NCI-H1436 (cell line): Measurements from ENCODE around the gene LBX1.

Source experiments
- DNase-seq: peaks from one replicate; lab custom pipeline; 2025; lab: John Stamatoyannopoulos, UW

Gene LBX1

DNA sequence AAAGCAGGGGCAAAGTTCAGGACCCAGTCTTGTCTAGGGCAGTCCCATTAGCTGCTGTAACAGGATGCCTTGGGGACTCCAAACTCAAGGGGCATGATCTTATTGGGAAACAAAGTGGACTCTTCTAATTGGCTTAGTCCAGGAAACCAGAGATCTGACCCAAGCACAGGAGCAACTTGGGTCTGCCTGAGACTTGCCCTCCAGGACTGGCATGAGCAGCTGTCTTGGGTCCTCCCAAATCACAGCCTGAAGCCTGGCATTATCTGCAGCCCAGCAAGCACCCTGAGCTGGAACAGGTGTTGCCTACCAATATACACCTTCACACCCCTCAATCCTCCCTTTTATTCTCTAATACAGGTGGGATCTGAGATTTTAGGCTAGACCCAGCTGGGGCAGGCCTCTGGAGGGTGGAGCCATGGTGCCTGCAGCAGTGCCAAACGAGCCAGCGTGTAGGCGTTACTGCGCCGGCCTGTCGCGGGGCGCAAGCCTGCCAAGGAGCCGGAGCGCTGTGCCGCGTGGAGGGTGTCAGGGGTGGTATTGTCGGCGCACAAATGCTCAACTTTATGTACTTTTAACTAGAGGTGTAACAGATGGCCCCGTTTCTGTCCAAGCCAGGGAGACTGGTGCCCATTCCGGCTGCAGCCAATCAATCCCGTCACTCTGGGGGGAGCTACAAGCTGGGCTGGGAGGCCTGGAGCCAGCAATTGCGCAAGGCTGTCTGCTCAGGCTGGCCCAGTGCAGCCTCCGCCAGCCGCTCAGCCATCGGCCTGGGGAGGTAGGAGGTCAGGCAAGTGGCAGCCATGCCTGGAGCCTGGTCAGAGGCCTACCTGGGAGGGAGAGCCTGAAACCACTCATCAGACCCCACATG lies 12.8 kb upstream of the LBX1 start:
- DNase-seq, result no peak

DNA sequence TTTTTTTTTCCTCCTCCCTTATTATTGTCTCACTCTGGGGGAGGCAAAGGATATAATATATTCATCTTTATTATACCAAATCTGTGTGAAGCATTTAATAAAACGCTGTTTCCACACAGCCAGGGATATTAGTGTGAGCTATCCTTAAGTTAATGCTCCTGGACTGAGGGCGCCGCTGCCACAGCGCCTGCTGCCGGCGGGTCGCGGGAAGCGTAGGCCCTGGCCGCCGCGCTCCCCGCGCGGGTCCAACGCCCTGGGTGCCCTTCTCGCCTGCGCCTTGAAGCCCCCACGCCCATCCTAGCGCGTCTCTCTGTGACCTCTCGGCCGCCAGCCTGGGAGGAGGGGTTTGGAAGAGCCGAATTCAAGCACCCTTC lies 9.5 kb upstream of the LBX1 start:
- DNase-seq, result no peak

DNA sequence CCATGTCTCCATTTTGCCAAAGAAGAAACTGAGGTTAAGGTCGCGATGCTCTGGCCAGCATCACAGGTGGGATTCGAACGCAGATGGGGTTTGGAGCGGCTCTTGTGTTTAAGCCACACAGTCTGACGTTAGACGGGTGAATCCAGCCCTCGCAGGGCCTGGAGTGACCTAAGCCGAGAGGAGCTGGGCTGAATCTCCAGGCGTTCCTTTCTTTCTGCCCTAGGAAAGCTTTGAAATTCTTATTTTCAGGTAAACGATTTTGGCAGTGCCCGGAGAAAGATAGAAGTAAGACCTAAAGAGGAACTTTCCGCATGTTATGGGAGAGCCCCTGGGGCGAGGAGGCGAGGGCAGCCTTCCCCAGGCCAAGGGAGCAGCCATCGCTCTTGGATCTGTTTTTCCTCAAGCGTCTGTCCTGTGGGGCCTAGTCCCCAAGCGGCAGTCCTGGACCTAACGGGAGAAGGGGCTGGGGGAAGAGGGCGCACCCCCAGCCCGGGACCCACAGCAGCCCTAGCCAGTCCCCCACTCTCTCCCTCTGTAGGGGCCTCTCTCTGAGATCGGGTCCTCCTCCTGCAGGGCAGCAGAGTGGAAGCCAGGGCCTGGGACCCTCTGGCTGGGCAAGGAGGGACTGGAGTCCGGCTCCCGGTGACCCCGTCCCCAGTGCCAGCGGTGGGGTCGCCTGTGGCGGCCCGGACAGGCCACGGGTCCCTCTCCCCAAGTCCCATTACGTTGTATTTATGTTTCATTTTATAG lies 8.9 kb upstream of the LBX1 start:
- no peak for DNase-seq

DNA sequence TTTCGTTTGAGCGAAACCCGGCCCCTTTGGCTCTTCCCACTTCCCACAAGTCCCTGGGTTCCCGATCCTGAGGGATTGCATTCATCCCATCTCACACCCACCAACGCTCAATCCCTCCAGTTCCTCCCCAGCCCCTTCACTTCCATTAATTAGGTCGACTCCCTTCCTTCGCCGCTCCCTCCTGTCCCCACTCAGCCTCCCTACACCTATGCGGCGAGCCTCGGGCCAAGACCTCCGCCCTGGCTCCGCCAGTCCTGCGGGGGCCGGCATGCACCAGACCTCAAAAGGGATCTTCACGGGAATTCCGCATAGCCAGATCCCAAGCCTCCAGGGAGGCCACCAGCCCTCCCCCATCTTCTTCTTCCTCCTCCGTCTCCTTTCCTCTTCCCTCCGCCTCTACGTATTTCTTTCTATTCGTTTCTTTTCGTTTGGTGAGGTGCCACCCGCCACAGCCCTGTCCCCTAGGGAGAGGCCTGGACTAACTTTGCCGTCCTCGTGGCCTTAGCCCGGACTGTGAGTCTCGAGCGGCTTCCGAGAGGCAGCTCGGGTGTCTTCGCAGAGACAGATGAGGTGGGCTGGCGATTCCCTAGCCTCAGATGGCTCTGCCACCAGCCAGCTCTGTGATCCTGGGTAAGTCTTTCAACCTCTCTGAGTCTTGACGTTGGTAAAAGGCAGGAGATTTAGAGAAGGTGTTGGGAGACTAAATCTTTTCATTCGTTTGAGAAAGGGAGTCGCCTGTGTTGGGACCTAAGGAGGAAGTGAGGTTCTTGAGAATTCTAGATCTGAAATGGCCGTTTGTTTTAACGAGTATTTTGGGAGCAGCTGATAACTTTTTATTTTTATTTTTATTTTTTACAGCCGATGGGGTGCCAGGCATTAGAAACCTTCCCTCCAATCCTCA lies 8.1 kb upstream of the LBX1 start:
- no peak for DNase-seq

DNA sequence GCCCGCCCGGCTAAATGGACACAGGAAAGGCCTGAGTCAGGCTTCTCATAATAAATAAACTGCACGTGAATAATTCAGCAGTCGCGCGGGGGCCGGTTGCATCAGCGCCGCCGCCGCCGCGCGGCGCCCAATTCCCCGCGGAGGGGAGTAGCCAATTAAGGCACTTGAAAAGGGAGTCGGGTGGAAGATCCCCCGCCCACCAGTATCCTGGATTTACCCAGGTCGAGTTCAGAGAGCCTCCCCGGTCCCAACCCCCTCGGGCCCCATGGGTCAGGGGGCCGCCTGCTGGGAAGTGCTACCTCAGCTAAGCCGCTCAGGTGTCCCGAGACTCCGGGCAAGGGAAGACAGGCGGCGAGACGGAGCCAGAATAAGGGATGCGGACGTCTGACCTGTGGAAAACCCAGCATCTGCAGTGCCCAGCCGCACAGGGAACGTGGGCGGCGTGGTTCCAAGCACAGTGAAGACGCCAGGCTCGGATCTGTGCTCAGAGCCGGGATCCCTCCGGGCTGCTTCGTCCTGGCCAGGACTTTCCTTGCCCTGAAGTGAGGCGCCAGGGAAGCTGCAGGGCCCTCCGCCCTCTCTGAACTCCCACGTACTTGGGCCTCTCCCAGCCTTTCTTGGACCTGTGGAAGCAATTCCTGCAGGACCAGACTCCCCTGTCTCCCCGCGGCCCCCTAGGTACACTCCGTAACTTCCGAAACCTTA lies 7.3 kb upstream of the LBX1 start:
- DNase-seq, result no peak

DNA sequence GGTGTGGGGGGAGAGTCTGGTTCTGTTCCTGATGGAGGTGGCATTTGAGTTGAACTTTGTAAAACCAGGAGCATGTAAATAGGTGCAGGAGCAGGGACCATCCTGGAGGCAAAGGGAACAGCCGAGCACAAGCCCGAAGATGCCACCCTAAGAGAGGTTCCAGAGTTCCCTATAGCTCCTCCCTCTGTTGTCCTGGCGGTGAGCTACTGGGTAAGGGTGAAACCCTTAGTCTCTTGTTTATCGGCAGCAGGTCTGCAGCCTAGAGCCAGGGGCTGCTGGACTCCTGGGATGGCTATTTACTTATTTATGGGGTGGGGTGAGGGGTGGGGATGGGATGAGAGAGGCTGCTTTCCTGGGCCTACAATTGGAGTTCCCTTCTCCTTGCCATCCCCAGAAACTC lies 6.5 kb upstream of the LBX1 start:
- DNase-seq, result no peak

DNA sequence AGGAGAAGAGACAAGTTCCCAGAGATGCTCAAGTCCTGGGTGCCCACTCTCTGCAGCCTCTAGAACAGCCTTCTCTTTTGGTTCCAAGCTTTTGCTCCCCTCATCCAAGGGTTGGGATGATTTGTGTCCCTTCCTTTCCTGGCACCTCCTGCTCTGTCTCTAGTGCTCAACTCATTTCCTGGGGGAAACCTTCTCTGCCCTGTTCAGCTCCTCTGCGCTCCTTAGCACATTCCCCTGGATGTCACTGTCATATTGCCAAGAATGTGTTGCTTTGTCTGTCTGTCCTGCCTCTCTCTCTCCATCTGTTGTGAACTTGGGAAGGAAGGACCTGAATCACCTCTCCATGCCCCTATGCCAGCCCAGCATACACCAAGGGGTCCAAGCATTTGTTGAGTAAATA lies 5.1 kb upstream of the LBX1 start:
- DNase-seq, result no peak

DNA sequence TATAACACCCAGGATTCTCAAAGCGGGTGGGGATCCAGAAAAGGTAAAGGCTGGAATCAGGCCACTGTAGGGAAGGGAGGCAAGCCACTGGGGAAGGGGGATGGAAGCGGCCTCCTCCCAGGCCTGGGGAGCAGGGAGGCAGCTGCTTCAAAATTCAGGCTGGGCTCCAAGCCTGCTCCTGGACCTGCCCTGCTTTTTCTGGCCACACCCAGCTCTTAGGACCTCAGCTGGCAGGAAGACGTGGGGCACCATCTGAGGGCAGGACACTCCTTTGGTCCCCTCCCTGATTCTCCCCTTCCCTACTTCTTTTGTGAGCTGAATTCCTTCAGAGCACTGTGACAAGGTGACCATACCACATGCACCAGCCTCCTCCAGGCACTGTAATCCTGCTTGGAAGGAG lies 4.6 kb upstream of the LBX1 start:
- DNase-seq, result no peak

DNA sequence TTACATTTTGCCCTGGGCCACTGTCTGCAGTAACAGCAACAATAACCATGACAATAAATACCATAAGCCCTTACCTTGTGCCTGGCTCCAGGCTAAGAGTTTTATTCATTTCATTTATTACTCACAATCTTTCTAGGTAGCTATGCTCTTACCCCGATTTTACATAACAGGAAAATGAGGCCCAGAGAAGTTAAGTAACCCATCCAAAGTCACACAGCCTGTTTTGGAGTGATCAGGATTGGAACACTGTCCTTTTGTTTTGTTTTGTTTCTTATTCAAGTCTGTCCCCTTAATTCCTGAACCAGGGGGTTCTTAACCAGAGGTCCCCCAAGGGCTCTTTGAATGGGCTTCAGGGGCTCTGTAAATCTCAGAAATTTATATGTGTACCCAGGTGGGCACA lies 4.2 kb upstream of the LBX1 start:
- DNase-seq, result no peak

DNA sequence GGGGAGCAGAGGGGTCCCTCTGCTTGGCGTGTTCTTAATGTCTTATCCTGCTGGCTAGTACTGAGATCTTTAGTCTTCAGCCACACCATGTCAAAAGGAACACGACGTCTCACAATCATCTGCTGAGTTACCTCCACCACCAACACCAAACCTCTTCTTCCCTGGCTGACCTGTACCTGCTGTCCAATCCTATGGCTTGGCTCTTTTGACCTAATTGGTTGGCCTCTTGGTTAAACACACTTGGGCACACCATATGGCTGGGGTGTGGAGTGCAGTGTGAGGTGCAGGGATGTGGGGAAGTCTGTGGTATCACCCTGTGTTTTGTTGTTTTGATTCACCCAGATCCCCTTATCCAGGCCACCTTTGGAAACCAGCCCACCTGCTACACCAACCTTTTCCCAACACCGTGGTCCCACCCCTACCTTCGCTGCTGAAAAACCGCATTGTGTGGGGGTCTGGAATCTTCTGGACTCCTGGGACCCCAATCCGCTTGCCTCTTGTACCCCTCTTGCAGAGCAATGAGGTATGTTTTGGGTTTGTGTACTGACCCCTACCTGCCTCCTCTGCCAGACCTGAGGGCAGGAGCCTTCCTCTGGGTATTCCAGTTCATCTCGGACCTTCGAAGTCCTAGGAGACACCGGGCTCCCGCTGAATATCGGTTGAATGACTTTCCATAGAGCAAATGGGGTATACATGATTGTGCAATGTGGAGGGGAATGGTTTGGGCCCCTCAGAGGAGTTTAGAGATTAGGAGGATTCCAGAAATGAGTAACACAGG lies 2.8 kb upstream of the LBX1 start:
- DNase-seq, result no peak

DNA sequence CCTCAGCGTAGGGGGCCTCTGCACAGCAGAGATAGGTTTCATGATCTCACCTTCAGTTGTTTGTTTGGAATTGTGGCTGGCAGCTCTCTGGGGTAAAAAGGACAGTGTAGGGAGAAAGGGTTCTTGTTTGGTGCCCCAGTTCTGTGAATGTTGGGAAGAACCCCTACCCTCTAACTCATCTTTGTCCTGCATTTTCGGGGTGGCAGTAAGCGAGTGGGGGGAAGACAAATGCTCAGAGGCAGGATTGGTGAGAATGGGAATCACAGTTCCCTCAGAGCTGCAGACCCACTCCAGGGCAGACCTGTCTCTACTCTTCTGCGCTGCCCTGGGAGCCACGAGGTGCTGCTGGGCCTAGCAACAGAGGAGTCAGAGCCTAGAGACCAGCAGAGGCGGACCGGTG lies 1.8 kb upstream of the LBX1 start:
- DNase-seq, result no peak

DNA sequence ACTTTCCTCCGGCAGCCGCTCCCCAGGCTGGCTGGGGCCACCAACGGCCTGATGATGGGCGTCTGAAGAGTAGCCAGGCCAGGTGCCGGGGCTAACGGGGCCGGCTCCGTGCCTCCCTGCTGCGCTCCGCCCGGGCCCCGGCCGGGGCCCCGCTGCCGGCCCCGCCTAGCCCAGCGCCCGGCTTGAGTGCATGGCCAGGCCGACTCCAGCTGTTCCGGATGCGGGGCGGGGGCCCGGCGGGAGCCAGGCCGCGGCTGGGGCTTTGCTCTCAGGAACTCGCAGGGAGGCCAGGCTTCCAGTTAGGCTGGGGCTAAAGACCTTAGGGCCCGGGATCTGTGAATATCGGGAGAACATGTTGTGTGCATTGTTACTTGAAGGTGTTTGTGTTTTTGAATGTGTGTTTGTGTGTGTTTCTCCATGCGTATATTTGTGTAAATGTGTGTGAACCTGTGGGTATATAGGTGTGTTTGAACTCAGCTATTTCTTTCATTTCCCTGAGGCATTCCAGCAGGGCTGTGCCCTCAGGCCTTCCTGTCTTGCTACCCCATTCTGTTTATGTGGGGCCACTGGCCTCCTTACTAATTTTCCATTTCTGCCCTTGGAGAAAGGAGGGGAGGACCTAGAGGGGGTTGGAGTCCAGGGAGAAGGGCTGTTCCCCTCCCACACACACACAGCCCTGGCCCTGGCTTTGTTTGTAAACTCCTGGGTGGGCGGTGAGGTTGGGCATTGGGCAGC lies 1.1 kb upstream of the LBX1 start:
- no peak for DNase-seq

DNA sequence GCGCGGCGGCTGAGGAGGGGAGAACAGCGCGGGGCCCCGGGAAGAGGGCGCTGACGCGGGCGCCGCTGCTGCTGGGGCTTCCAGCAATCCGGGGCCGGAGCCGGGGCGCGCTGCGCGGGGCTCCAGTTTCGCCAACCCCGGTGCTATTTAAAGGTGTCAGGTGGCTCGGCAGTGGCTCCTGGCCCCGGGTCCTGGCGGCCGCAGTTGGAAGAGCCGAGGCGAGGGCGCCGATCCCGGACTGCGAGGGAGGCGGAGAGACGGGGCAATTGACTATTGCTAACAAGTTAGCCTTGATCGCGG lies 347 bp downstream of the LBX1 start:
- DNase-seq, result no peak

DNA sequence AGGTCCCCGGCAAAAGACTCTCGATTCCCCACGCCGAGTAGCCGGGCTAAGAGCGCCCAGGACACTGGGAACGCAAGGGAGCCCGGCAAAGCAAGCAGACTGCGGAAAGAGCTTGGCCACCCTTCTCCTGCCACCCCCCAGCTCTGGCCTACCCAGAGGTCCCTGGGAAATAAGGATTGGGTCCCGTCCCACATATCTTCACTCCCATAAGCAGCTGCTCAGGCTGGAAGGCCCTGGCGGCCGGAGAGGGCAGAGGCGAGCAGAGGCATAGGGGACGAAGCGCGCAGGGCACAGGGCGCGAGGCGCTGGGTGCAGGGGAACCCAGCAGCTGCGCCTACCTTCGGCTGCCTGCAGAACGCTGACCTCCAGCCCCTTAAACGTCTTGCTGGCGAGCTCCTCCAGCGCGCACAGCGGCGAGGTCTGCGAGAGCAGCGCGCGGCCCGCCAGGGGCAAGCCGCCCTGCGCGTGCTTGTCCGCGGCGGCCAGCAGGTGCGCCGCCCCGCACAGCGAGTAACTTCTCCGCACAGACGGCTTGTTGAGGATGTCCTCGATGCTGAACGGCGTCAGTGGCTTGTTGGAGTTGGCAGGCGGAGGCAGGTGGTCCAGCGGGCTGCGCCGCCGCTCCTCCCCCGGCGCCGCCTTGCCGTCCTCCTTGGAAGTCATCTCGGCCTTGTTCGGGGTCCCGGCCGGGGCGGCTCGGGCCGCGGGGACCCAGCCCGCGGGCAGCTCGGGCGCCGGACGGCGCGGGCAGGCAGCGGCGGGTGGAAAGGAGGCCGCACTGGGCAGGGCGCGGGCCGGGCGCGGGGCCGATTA lies 904 bp downstream of the LBX1 start:
- no peak for DNase-seq

DNA sequence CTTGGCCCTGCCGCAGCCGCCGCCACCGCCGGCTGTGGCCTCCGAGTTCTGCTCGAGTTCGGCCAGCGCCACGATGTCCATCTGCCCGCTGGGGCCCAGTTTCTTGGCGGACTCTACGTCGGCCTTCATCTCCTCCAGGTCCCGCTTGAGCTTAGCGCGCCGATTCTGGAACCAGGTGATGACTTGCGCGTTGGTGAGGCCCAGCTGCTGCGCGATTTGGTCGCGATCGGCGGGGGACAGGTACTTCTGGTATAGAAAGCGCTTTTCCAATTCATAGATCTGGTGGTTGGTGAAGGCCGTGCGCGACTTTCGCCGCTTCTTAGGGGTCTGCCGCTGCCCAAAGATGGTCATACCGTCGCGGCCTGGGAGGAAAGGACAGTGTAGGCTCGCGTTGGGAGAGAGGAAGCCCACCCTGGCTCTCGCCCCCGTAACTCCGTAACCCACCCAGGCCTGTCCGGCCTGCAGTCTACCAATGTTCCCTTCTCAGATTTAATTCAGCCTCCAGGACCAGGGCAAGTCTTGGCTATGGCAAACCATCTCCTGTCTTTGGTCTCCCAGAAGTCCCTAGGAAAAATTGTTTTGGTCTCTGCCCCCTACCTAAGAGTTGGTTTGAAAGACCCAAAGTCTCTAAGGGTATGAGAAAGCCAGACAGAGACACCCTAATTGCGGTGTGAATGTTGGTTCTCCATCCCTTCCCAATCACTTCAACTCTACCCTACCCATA lies 1.7 kb downstream of the LBX1 start:
- no peak for DNase-seq

DNA sequence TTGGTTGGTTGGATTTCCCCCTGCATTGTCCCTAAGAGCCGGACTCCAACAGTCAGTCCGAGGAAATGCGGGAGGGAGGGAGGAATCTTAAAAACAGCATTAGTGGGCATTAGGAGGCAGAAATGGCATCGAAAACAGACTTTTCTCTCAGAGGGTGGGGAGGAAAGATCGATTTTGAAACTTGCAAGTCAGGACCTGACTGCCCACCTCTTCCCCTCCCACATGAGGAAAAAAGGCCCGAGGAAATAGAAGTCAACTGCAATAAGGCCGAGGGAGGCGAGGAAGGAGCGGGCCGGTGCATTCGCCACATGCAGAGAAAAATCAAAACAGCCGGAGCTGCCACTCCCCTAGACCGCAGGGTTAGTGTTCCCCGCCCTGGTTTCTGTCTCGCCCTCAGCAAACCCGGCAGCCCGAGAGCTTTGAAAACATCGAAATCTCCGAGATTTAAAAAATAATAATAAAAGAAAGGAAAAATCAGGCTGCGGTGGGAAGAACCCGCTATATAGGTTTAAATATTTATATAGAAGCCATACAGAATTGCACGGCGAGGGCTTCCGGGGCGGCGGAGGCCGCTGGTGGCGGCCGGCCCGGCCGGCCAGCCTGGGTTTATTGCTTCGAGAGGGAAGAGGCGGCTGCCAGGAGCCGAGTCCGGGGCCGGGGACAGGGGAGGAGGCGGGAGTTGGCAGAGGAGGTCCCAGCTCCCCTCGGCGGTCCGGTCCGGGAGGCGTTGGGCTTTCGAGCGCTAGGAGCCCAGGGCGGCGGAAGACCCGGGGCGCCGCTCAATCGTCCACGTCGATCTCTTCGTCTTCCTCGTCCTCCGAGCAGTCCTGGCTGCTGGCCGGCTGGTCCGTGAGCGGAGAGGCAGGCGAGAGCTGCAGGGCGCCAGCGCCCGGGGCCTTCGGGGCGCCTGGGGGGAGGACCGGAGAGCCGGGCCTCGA lies 2.5 kb downstream of the LBX1 start:
- no peak for DNase-seq

DNA sequence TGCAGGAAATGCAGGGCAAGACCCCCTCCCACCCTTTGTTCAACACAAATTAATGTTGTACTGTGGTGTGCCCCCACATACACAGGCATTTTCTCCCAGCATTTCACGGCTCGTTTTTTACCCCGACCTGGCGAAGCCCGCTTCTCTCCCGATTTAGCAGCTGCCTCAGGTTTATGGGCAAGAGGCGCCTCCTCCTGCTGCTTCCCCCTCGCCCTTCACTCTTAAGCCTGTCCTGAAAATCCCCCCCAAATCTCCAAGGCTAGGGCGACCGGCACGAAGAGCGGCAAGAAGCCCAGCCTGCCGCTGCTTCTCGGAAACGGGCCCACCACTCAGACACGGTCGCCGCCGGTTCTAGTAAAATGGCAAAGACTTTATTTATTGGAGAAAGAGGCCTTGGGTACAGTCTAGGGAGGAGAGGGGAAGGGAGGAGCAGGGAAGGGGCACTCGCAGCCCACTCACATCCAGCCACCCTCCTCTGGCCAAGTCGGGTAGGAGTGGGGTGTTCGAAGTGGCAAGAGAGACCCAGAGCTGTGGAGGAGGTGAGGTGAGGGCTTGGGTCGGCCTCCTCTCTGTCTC lies 3.3 kb downstream of the LBX1 start:
- DNase-seq, result no peak
